NT2/D1 (cell line): ENCODE measurements around the gene SUN1.

Experiments used
- SUZ12 ChIP-seq: IDR thresholded peaks from 2 replicates; pipeline ENCODE4 v1.6.1; 2011; ENCODE audit not compliant: insufficient read length, insufficient read depth; ENCODE audit errors: extremely low read depth
- YY1 ChIP-seq: IDR thresholded peaks from 2 replicates; pipeline ENCODE4 v1.6.1; 2011; ENCODE audit not compliant: insufficient read length, insufficient read depth

DNA sequence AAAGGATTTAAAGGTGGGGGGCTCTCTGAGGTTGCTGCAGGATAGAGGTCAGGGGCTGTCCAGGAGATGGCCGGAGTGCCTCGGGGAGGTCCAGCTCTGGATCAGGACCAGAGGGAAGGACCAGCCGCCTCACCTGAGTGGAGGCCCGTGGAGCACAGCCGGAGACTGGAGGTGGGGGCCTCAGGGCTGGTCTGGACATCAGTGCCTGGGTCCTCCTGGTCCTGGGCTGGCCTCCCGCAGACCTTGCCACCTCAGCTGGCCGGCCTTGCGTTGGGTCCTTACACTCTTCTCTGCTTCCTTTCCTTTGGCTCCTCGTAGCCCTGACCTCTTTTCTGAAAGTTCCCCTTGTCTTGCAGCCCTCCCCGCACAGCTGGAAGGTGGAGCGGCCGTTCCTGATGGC, 2.0 kb downstream of the SUN1 start:
- TF ChIP-seq YY1 (no peak), SUZ12 (no peak)
